Activated CD8-positive, alpha-beta T cell treated with anti-CD3 and anti-CD28 coated beads, Interleukin-2, amount 10 ng/mL, durations not matched to agents 7 days and 5 days (primary cell): Measurements from ENCODE around the gene TRIP13. TPM values are rescaled to one million over a fixed set of nuclear protein-coding genes. Genes with fewer than 3 reads are reported as not detected.

ENCODE experiments used
- ATAC-seq: fragments of 150-1000 bp; cut with Tn5 transposase; one replicate; pipeline ENCODE4 v1.10.0; 2021; ENCODE audit warnings: moderate library complexity
- CTCF ChIA-PET: fragments of 350-600 bp; sonication (Branson Sonifier 250); formaldehyde crosslinking; loops from one replicate; lab custom pipeline; 2021; ENCODE audit warnings: antibody characterized with exemption; lab: Charles Lee
- POLR2A ChIA-PET: fragments of 350-600 bp; sonication (Branson Sonifier 250); formaldehyde crosslinking; loops from one replicate; lab custom pipeline; 2021; ENCODE audit warnings: antibody characterized with exemption; lab: Charles Lee
- DNase-seq: peaks from one replicate; pipeline ENCODE4 v3.0.0-alpha.2; 2020
- H3K27ac Mint-ChIP-seq: one replicate; pipeline ENCODE4 v1.8.0; 2021; ENCODE audit warnings: mild to moderate bottlenecking, mixed read lengths
- H3K27me3 Mint-ChIP-seq: one replicate; pipeline ENCODE4 v1.8.0; 2021; ENCODE audit warnings: low read depth, mixed read lengths
- H3K36me3 Mint-ChIP-seq: one replicate; pipeline ENCODE4 v1.8.0; 2021; ENCODE audit warnings: low read depth, mixed read lengths
- H3K4me1 Mint-ChIP-seq: one replicate; pipeline ENCODE4 v1.8.0; 2021; ENCODE audit warnings: low read depth, mixed read lengths
- H3K4me3 Mint-ChIP-seq: one replicate; pipeline ENCODE4 v1.8.0; 2021; ENCODE audit warnings: mild to moderate bottlenecking, mixed read lengths
- H3K9me3 Mint-ChIP-seq: one replicate; pipeline ENCODE4 v1.8.0; 2022; ENCODE audit warnings: mixed read lengths; ENCODE audit not compliant: insufficient read depth
- total RNA-seq, 2 experiments: library from RNA; stranded (reverse); gene quantifications; one replicate each; pipeline ENCODE4 v1.2.3, GENCODE V29; 2021

The TRIP13 gene
- total RNA-seq, 2 experiments from 2014 or later, result 38.6 to 42.6 TPM

GRCh38 chr5:956941-957747, 64.5 kb downstream of the TRIP13 start:
- Mint-ChIP-seq H3K36me3 (no peaks in the 10 kb centered on the region), H3K27me3 (peaks cover 17% of the 10 kb centered on the region), H3K9me3 (no peaks in the 10 kb centered on the region), H3K4me3 (peak overlapping the region; percentile 5), H3K4me1 (peaks cover 52% of the 10 kb centered on the region), H3K27ac (peak overlapping the region; percentile 69)
- ChIA-PET CTCF (interaction anchor here (0.7 to 2.4 kb wide), 9 partner anchors 9 to 193 kb away, joined by 3 to 7 read pairs (median 4); no protein-coding TSS in a partner anchor), POLR2A (interaction anchor here (0.8 to 1.1 kb wide), 3 partner anchors 22 to 148 kb away, joined by 3 to 4 read pairs (median 3); no protein-coding TSS in a partner anchor)
- DNase-seq, result peak; percentile 85
- ATAC-seq, result peak; percentile 81

DNA sequence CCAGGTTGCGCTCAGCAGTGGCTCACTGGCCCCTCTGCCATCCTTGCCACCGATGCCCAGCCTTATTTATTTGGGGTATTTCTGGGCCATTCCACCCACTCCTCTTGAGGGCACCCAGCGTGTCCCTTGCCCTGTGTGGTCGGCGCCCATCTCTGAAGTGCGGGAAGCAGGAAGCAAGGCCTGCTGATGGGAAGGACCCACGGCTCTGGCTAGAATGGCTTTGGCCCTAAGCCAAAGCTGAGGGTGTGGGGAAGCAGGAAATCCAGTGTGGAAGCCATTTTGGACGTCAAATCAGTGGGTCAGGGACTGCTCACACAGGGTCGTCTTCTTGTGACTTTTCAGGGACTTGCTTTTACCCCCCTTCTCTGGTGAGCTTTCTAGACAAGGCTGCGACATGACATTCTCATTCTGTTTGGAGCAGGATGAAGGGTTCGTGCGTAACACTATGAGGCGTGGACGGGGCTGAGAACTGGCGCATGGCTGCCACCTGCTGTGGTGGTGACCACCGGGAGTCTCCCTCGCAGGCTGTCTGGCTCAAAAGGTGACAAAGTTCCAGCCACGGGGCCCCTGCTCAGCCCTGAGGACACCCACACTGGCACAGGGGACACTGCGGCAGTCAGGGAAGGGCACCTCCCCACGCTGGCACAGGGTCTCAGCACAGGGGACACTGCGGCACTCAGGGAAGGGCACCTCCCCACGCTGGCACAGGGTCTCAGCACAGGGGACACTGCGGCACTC, 65.2 kb downstream of the TRIP13 start:
- Mint-ChIP-seq H3K36me3 (no peaks in the 10 kb centered on the region), H3K27ac (peak overlapping the region; percentile 69), H3K4me3 (no peak overlapping the region), H3K27me3 (peaks cover 17% of the 10 kb centered on the region), H3K4me1 (peaks cover 58% of the 10 kb centered on the region), H3K9me3 (no peaks in the 10 kb centered on the region)
- peak; percentile 8 for ATAC-seq
- ChIA-PET CTCF (interaction anchor here (1.0 to 2.4 kb wide), 6 partner anchors 8 to 49 kb away, joined by 3 to 7 read pairs (median 5); no protein-coding TSS in a partner anchor), POLR2A (interaction anchor here (1.1 kb wide), 1 partner anchor 148 kb away, joined by 3 read pairs; no protein-coding TSS in a partner anchor)
- DNase-seq, result no peak

DNA sequence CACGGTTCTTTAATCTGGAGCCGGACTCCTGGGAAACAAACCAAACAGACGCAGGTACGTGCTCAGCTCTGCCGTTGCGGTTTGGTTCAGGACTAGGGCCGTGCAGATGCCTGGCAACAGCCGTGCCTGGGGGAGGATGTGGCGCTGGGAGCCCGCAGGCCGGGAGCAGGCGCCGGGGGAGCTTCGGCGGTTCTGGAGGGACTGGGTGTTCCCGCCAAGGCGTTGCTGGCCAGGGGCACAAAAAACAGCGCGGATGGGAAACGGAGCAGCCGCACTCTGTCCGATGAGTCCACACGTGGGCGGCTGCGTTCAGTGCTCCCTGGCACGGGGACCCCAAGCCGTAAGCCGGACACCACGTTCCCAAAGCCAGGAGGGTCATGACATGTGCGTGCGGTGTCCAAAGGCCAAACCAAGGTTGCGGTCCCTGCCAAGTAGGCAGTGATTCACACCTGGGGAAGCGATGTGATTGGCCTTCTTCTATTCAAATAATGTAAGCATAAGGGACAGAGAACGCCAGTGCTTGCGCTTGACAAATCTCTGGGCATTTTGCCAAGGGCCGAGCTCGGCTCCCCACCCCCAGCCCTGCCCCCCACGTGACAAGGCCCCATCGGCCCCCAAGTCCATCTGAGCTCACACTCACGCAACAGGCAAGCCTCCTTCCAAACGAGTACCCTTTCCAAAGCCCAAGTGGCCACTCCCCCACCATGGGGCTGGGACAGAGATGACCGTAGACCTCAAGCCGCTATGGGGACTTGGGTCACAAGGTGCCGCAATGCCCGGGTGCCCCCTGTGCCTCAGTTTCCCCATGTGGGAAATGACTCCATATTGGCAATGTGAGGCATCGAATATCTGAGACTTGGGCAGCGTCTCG, 66.3 kb downstream of the TRIP13 start:
- Mint-ChIP-seq H3K36me3 (no peaks in the 10 kb centered on the region), H3K4me3 (no peak overlapping the region), H3K9me3 (no peaks in the 10 kb centered on the region), H3K27ac (no peak overlapping the region), H3K4me1 (peaks cover 68% of the 10 kb centered on the region), H3K27me3 (peaks cover 16% of the 10 kb centered on the region)
- ChIA-PET POLR2A (interaction anchor here (0.6 kb wide), 1 partner anchor 9 kb away, joined by 4 read pairs; no protein-coding TSS in a partner anchor), CTCF (no interaction called here)
- DNase-seq, result no peak
- ATAC-seq, result no peak

- no peaks in the 10 kb centered on the region for H3K36me3 Mint-ChIP-seq
- no peak for DNase-seq
- no peak for ATAC-seq
- ChIA-PET CTCF (no interaction called here), POLR2A (interaction anchor here (0.6 kb wide), 1 partner anchor 8 kb away, joined by 4 read pairs; no protein-coding TSS in a partner anchor)
- peak overlapping the region; percentile 34 for H3K27ac Mint-ChIP-seq
- peaks cover 78% of the 10 kb centered on the region for H3K4me1 Mint-ChIP-seq
- peak overlapping the region; percentile 4 for H3K4me3 Mint-ChIP-seq
- H3K9me3 Mint-ChIP-seq, result no peaks in the 10 kb centered on the region
- H3K27me3 Mint-ChIP-seq, result peaks cover 12% of the 10 kb centered on the region
These were observed 67.2 kb downstream of the TRIP13 start for GRCh38 chr5:959581-960531.

- DNase-seq, result no peak
- no peaks in the 10 kb centered on the region for H3K9me3 Mint-ChIP-seq
- H3K36me3 Mint-ChIP-seq, result no peaks in the 10 kb centered on the region
- H3K27ac Mint-ChIP-seq, result peak overlapping the region; percentile 6
- no peak for ATAC-seq
- H3K4me1 Mint-ChIP-seq, result peaks cover 79% of the 10 kb centered on the region
- H3K4me3 Mint-ChIP-seq, result peak overlapping the region; percentile 4
- peaks cover 6% of the 10 kb centered on the region for H3K27me3 Mint-ChIP-seq
- ChIA-PET CTCF (no interaction called here), POLR2A (no interaction called here)
These were observed 67.9 kb downstream of the TRIP13 start for GRCh38 chr5:960551-960950.

GRCh38 chr5:961002-961710, 68.5 kb downstream of the TRIP13 start:
- no peak for DNase-seq
- Mint-ChIP-seq H3K27ac (no peak overlapping the region), H3K9me3 (no peaks in the 10 kb centered on the region), H3K36me3 (peaks cover under 1% of the 10 kb centered on the region), H3K27me3 (peaks cover 4% of the 10 kb centered on the region), H3K4me3 (no peak overlapping the region), H3K4me1 (peaks cover 79% of the 10 kb centered on the region)
- POLR2A ChIA-PET, result no interaction called here
- CTCF ChIA-PET, result no interaction called here
- ATAC-seq, result no peak

DNA sequence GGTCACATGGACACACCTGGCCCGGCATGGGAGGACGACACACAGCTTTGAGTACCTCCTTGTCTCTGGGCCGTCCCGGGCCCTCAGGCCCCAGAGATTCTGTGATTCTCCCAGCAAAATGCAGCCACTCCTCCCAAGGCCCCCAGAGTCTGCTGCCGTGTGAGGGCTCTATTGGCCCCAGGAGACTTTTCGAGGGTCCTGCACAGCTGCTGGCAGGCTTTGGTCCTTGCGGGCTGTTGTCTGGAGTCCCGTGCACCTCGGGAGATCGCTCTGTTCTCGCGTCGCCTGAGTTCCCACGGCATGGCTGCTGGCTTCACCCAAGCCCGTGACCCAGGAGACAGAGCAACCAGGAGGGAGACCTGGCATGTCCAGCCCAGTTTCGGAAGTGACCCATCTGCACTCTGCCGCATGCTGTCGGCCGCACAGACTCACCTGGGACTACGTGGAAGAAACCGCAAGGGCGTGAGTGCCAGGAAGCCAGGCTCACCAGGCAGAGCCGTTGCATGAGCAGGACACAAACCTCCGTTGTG, 69.1 kb downstream of the TRIP13 start:
- ATAC-seq, result no peak
- Mint-ChIP-seq H3K9me3 (no peaks in the 10 kb centered on the region), H3K27ac (peak overlapping the region; percentile 20), H3K27me3 (peaks cover 5% of the 10 kb centered on the region), H3K36me3 (peaks cover 3% of the 10 kb centered on the region), H3K4me3 (no peak overlapping the region), H3K4me1 (peaks cover 74% of the 10 kb centered on the region)
- DNase-seq, result no peak
- ChIA-PET POLR2A (no interaction called here), CTCF (no interaction called here)

- Mint-ChIP-seq H3K4me1 (peaks cover 68% of the 10 kb centered on the region), H3K36me3 (peaks cover 3% of the 10 kb centered on the region), H3K4me3 (no peak overlapping the region), H3K27me3 (peaks cover 7% of the 10 kb centered on the region), H3K27ac (peak overlapping the region; percentile 99), H3K9me3 (no peaks in the 10 kb centered on the region)
- ChIA-PET POLR2A (no interaction called here), CTCF (no interaction called here)
- no peak for DNase-seq
- no peak for ATAC-seq
These were observed 69.7 kb downstream of the TRIP13 start for GRCh38 chr5:962386-962785.

GRCh38 chr5:962801-963200, 70.1 kb downstream of the TRIP13 start:
- Mint-ChIP-seq H3K4me3 (no peak overlapping the region), H3K27me3 (peaks cover 11% of the 10 kb centered on the region), H3K4me1 (peaks cover 68% of the 10 kb centered on the region), H3K27ac (peak overlapping the region; percentile 99), H3K9me3 (no peaks in the 10 kb centered on the region), H3K36me3 (peaks cover 3% of the 10 kb centered on the region)
- no peak for ATAC-seq
- CTCF ChIA-PET, result no interaction called here
- DNase-seq, result no peak
- POLR2A ChIA-PET, result no interaction called here

DNA sequence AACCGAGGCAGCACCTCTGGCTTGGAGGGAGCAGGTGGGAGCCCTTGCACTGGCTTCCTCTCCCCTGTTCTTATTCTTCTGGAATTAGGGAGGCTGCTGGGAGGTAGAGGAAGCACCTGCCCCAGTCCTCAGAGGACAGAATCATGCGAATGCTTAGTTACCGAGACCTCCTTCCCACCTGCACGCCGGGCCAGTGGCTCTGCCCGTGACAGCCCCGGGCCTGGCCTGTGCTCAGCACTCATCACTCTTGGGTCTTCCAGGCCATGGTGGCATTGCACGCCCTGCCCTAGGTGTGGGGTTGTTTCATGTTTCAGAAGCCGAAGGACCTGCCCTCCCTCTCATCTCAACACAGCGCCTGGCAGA, 70.6 kb downstream of the TRIP13 start:
- H3K4me3 Mint-ChIP-seq, result peak overlapping the region; percentile 74
- no peak for ATAC-seq
- no peaks in the 10 kb centered on the region for H3K9me3 Mint-ChIP-seq
- POLR2A ChIA-PET, result interaction anchor here (0.7 to 1.1 kb wide), 2 partner anchors 13 to 34 kb away, joined by 3 to 4 read pairs; no protein-coding TSS in a partner anchor
- peaks cover 14% of the 10 kb centered on the region for H3K27me3 Mint-ChIP-seq
- CTCF ChIA-PET, result interaction anchor here (1.0 kb wide), 1 partner anchor 39 kb away, joined by 4 read pairs; no protein-coding TSS in a partner anchor
- DNase-seq, result no peak
- H3K36me3 Mint-ChIP-seq, result peaks cover 3% of the 10 kb centered on the region
- peaks cover 68% of the 10 kb centered on the region for H3K4me1 Mint-ChIP-seq
- peak overlapping the region; percentile 99 for H3K27ac Mint-ChIP-seq
